ENCODE results near the gene MGA.
A peak's percentile ranks its signal among the peaks of the same experiment; 100 is the strongest.

MGA gene

GRCh38 chr15:41806291-41807181 lies 146.3 kb downstream of the MGA start:
- DNase-seq (ENCODE audit: insufficient read length, low spot score) (no peak), FAIRE-seq (peak; percentile 48)
- no peak for TF ChIP-seq POLR2A (IDR thresholded peaks at IDR 0.05; ENCODE audit: low read depth, low read length)

GRCh38 chr15:41809121-41809520 lies 148.9 kb downstream of the MGA start:
- TF ChIP-seq POLR2A (IDR thresholded peaks at IDR 0.05; ENCODE audit: low read depth, low read length) = no peak
- no peak for FAIRE-seq
- no peak for DNase-seq (ENCODE audit: insufficient read length, low spot score)

- no peak for TF ChIP-seq POLR2A (IDR thresholded peaks at IDR 0.05; ENCODE audit: low read depth, low read length)
Observed at GRCh38 chr15:41809526-41810220, 149.5 kb downstream of the MGA start.

GRCh38 chr15:41810651-41811431 lies 150.6 kb downstream of the MGA start:
- TF ChIP-seq POLR2A (IDR thresholded peaks at IDR 0.05; ENCODE audit: low read depth, low read length) = no peak
- DNase-seq (ENCODE audit: insufficient read length, low spot score) (no peak), FAIRE-seq (no peak)

More at GRCh38 chr15:41809526-41810220, 149.5 kb downstream of the MGA start:
- FAIRE-seq (no peak), DNase-seq (ENCODE audit: insufficient read length, low spot score) (no peak)

GRCh38 chr15:41811432-41812195 lies 151.4 kb downstream of the MGA start:
- no peak for TF ChIP-seq POLR2A (IDR thresholded peaks at IDR 0.05; ENCODE audit: low read depth, low read length)
- DNase-seq (ENCODE audit: insufficient read length, low spot score) = peak; percentile 65
- no peak for FAIRE-seq

GRCh38 chr15:41812820-41813375 lies 152.7 kb downstream of the MGA start:
- no peak for DNase-seq (ENCODE audit: insufficient read length, low spot score)
- no peak for FAIRE-seq
- no peak for TF ChIP-seq POLR2A (IDR thresholded peaks at IDR 0.05; ENCODE audit: low read depth, low read length)

- TF ChIP-seq POLR2A (IDR thresholded peaks at IDR 0.05; ENCODE audit: low read depth, low read length) = no peak
- FAIRE-seq (no peak), DNase-seq (ENCODE audit: insufficient read length, low spot score) (no peak)
Observed at GRCh38 chr15:41813426-41813825, 153.2 kb downstream of the MGA start.

GRCh38 chr15:41814534-41814933 lies 154.3 kb downstream of the MGA start:
- FAIRE-seq (no peak), DNase-seq (ENCODE audit: insufficient read length, low spot score) (no peak)
- no peak for TF ChIP-seq POLR2A (IDR thresholded peaks at IDR 0.05; ENCODE audit: low read depth, low read length)

GRCh38 chr15:41816788-41817187 lies 156.6 kb downstream of the MGA start:
- TF ChIP-seq POLR2A (IDR thresholded peaks at IDR 0.05; ENCODE audit: low read depth, low read length) = no peak
- FAIRE-seq = no peak

GRCh38 chr15:41817327-41817726 lies 157.1 kb downstream of the MGA start:
- no peak for TF ChIP-seq POLR2A (IDR thresholded peaks at IDR 0.05; ENCODE audit: low read depth, low read length)
- DNase-seq (ENCODE audit: insufficient read length, low spot score) (no peak), FAIRE-seq (no peak)

More at GRCh38 chr15:41816788-41817187, 156.6 kb downstream of the MGA start:
- DNase-seq (ENCODE audit: insufficient read length, low spot score) = no peak

- DNase-seq (ENCODE audit: insufficient read length, low spot score) = no peak
- no peak for TF ChIP-seq POLR2A (IDR thresholded peaks at IDR 0.05; ENCODE audit: low read depth, low read length)
- FAIRE-seq = no peak
Observed at GRCh38 chr15:41817781-41818180, 157.6 kb downstream of the MGA start.

GRCh38 chr15:41819455-41820050 lies 159.3 kb downstream of the MGA start:
- FAIRE-seq (no peak), DNase-seq (ENCODE audit: insufficient read length, low spot score) (no peak)
- TF ChIP-seq POLR2A (IDR thresholded peaks at IDR 0.05; ENCODE audit: low read depth, low read length) = no peak
